NT2/D1 (cell line): Measurements from ENCODE around the gene AFAP1L1.

Experiments used
- DNase-seq: peaks from one replicate; pipeline ENCODE4 v3.0.0-alpha.2; 2011; ENCODE audit warnings: low read depth, low spot score
- H3K27me3 ChIP-seq: 2 replicates; pipeline ENCODE4 v1.6.0; 2011; ENCODE audit warnings: mild to moderate bottlenecking; ENCODE audit not compliant: insufficient read length, insufficient read depth
- H3K36me3 ChIP-seq: 2 replicates; pipeline ENCODE4 v1.6.1; 2011; ENCODE audit warnings: mild to moderate bottlenecking, low read length, mixed read lengths; ENCODE audit not compliant: insufficient read depth, insufficient read length
- H3K4me1 ChIP-seq: 2 replicates; pipeline ENCODE4 v1.5.1; 2011; ENCODE audit not compliant: insufficient read depth, insufficient read length
- H3K4me3 ChIP-seq: 2 replicates; pipeline ENCODE4 v1.5.1; 2011; ENCODE audit warnings: low read depth; ENCODE audit not compliant: insufficient read length
- H3K9ac ChIP-seq: 2 replicates; pipeline ENCODE4 v1.6.0; 2011; ENCODE audit warnings: low read depth; ENCODE audit not compliant: insufficient read length
- H3K9me3 ChIP-seq: 2 replicates; pipeline ENCODE4 v1.5.1; 2011; ENCODE audit warnings: mild to moderate bottlenecking, low read length; ENCODE audit not compliant: insufficient read depth
- SUZ12 ChIP-seq: IDR thresholded peaks from 2 replicates; pipeline ENCODE4 v1.6.1; 2011; ENCODE audit not compliant: insufficient read length, insufficient read depth; ENCODE audit errors: extremely low read depth
- YY1 ChIP-seq: IDR thresholded peaks from 2 replicates; pipeline ENCODE4 v1.6.1; 2011; ENCODE audit not compliant: insufficient read length, insufficient read depth
- ZNF274 ChIP-seq: IDR thresholded peaks from 2 replicates; pipeline ENCODE4 v1.6.1; 2011; ENCODE audit warnings: mild to moderate bottlenecking, low read depth, low read length

Gene AFAP1L1

GRCh38 chr5:149372076-149372795 lies 100.6 kb downstream of the AFAP1L1 start:
- DNase-seq, result no peak
- peaks cover 3% of the 10 kb centered on the region for H3K4me1 ChIP-seq
- no peaks in the 10 kb centered on the region for H3K36me3 ChIP-seq
- H3K9me3 ChIP-seq, result no peaks in the 10 kb centered on the region
- no peaks in the 10 kb centered on the region for H3K27me3 ChIP-seq
- no peak overlapping the region for H3K9ac ChIP-seq
- no peak for TF ChIP-seq YY1
- no peak overlapping the region for H3K4me3 ChIP-seq

- TF ChIP-seq SUZ12 (no peak), YY1 (no peak), ZNF274 (no peak)
These were observed 101.3 kb downstream of the AFAP1L1 start for GRCh38 chr5:149372932-149373331.

GRCh38 chr5:149374303-149374702 lies 102.6 kb downstream of the AFAP1L1 start:
- Histone ChIP-seq H3K4me3 (no peak overlapping the region), H3K27me3 (no peaks in the 10 kb centered on the region), H3K36me3 (no peaks in the 10 kb centered on the region), H3K9me3 (no peaks in the 10 kb centered on the region), H3K9ac (no peak overlapping the region), H3K4me1 (peaks cover 4% of the 10 kb centered on the region)
- DNase-seq, result no peak
- TF ChIP-seq SUZ12, result no peak
- TF ChIP-seq YY1, result no peak
- TF ChIP-seq ZNF274, result no peak

More at GRCh38 chr5:149372932-149373331, 101.3 kb downstream of the AFAP1L1 start:
- Histone ChIP-seq H3K9me3 (no peaks in the 10 kb centered on the region), H3K9ac (no peak overlapping the region), H3K4me1 (peaks cover 2% of the 10 kb centered on the region), H3K36me3 (no peaks in the 10 kb centered on the region), H3K27me3 (no peaks in the 10 kb centered on the region), H3K4me3 (no peak overlapping the region)
- no peak for DNase-seq

GRCh38 chr5:149374801-149375200 lies 103.1 kb downstream of the AFAP1L1 start:
- H3K9ac ChIP-seq, result no peak overlapping the region
- DNase-seq, result no peak
- H3K4me1 ChIP-seq, result peaks cover 8% of the 10 kb centered on the region
- no peaks in the 10 kb centered on the region for H3K27me3 ChIP-seq
- TF ChIP-seq YY1 (no peak), ZNF274 (no peak), SUZ12 (no peak)
- H3K36me3 ChIP-seq, result no peaks in the 10 kb centered on the region
- H3K9me3 ChIP-seq, result no peaks in the 10 kb centered on the region
- no peak overlapping the region for H3K4me3 ChIP-seq

GRCh38 chr5:149375434-149375833 lies 103.8 kb downstream of the AFAP1L1 start:
- TF ChIP-seq YY1, result no peak
- no peak for TF ChIP-seq SUZ12
- TF ChIP-seq ZNF274, result no peak
- no peak for DNase-seq
- no peaks in the 10 kb centered on the region for H3K36me3 ChIP-seq
- no peak overlapping the region for H3K9ac ChIP-seq
- peaks cover 8% of the 10 kb centered on the region for H3K4me1 ChIP-seq
- H3K27me3 ChIP-seq, result no peaks in the 10 kb centered on the region
- no peaks in the 10 kb centered on the region for H3K9me3 ChIP-seq
- no peak overlapping the region for H3K4me3 ChIP-seq

GRCh38 chr5:149376104-149376503 lies 104.4 kb downstream of the AFAP1L1 start:
- H3K9ac ChIP-seq, result no peak overlapping the region
- no peaks in the 10 kb centered on the region for H3K36me3 ChIP-seq

GRCh38 chr5:149376711-149377447 lies 105.2 kb downstream of the AFAP1L1 start:
- Histone ChIP-seq H3K9ac (no peak overlapping the region), H3K4me1 (peaks cover 7% of the 10 kb centered on the region), H3K27me3 (no peaks in the 10 kb centered on the region), H3K36me3 (no peaks in the 10 kb centered on the region), H3K4me3 (no peak overlapping the region), H3K9me3 (no peaks in the 10 kb centered on the region)
- TF ChIP-seq YY1 (no peak), SUZ12 (no peak), ZNF274 (no peak)
- DNase-seq, result no peak

More at GRCh38 chr5:149376104-149376503, 104.4 kb downstream of the AFAP1L1 start:
- no peaks in the 10 kb centered on the region for H3K9me3 ChIP-seq
- DNase-seq, result no peak
- TF ChIP-seq YY1, result no peak
- no peak for TF ChIP-seq SUZ12
- TF ChIP-seq ZNF274, result no peak
- H3K27me3 ChIP-seq, result no peaks in the 10 kb centered on the region
- no peak overlapping the region for H3K4me3 ChIP-seq
- peaks cover 9% of the 10 kb centered on the region for H3K4me1 ChIP-seq
